Pancreas (tissue), 10 donors: ENCODE results near the gene TMEM229A. TPM values are rescaled to one million over a fixed set of nuclear protein-coding genes. Genes with fewer than 3 reads are reported as not detected.

Source experiments
- ATAC-seq, 4 donors: fragments of 200-7000 bp; cut with Tn5 transposase; one replicate each; pipeline versions ENCODE4 v1.8.0 to v1.9.1; 2020; ENCODE audit warnings: mild to moderate bottlenecking in 4 of 4, moderate library complexity in 4 of 4
- DNase-seq, 6 donors: peaks; one replicate each; pipeline ENCODE4 v3.0.0-alpha.2; 2020
- FAIRE-seq: peaks from 2 replicates; lab custom pipeline; 2012; peaks lifted over from hg19 to GRCh38; lab: Jason Lieb, UNC
- H3K27ac ChIP-seq, 4 donors: fragments of 200-600 bp; sonication (generic); 1 replicate in 3 of 4; 2 replicates in 1 of 4; pipeline versions ENCODE4 v1.5.0 to v1.8.0; 2020
- H3K27me3 ChIP-seq, 4 donors: fragments of 200-600 bp; one replicate each; pipeline ENCODE4 v1.8.0; 2021
- H3K36me3 ChIP-seq, 3 donors: fragments of 200-600 bp; sonication (generic) in 1 of 3; one replicate each; pipeline versions ENCODE4 v1.5.0 to v1.8.0; 2020 to 2021
- H3K4me1 ChIP-seq, 3 donors: fragments of 200-600 bp; one replicate each; pipeline ENCODE4 v1.8.0; 2021
- H3K4me3 ChIP-seq, 4 donors: fragments of 200-600 bp; sonication (generic) in 2 of 4; one replicate each; pipeline versions ENCODE4 v1.5.0 to v1.8.0; 2020 to 2021
- H3K9me3 ChIP-seq, 4 donors: fragments of 200-600 bp; one replicate each; pipeline ENCODE4 v1.8.0; 2021
- WGBS, 2 donors: extraction: QIAGEN DNeasy Blood & Tissue Kit; methylation state at CpG; one replicate each; pipeline ENCODE4 v1.1.7; 2013; 5-methylcytosine and 5-hydroxymethylcytosine counted together
- intact Hi-C, 3 donors: fragments of 100-400 bp; cut with DNase I; formaldehyde crosslinking; loops; one replicate each; pipeline versions ENCODE4 v1.11.1 to v1.14.2; 2022
- polyA plus RNA-seq, 2 donors: library from polyadenylated mRNA; stranded (reverse); fragments of 200-250 nt; gene quantifications; one replicate each; pipeline ENCODE4 v1.2.3, GENCODE V29; 2013
- total RNA-seq, 6 donors: library from RNA; stranded (reverse); fragmentation: NEBNext Ultra II Directional in 4 of 6; extraction: Animal tissue kit (Norgen Biotek cat#: 25700) in 4 of 6; gene quantifications; one replicate each; pipeline versions ENCODE4 v1.2.1 to v1.2.4, GENCODE V29; 2021 to 2023
- TF ChIP-seq, protein P1 (sequence below), 4 donors: fragments of 200-600 bp; sonication (generic) in 3 of 4; IDR thresholded peaks; one replicate each; pipeline versions ENCODE4 v1.5.0 to v1.8.0; 2021; ENCODE audit warnings: antibody characterized with exemption in 4 of 4
- donor health status: healthy with polysubstance abuse.
- donor health status: DM: no; HTN: no; CAD: no; lungs with moderate emphysema.
- donor health status: DM: no; HTN: no; CAD: no.
- donor health status: control.
- donor health status: control.
- donor health status: Bipolar disorder and iron deficiency.
- donor health status: DM: yes; HTN: yes; CAD: no.
- donor health status: DM: no; HTN: no; CAD: no.
- donor health status: DM: no; HTN: no; CAD: no.
- donor health status: DM: yes; HTN: yes; CAD: no.

TMEM229A gene
- total and polyA plus RNA-seq, 8 donors, result 0.09 to 0.20 (median 0.12) TPM; not detected in 5

DNA sequence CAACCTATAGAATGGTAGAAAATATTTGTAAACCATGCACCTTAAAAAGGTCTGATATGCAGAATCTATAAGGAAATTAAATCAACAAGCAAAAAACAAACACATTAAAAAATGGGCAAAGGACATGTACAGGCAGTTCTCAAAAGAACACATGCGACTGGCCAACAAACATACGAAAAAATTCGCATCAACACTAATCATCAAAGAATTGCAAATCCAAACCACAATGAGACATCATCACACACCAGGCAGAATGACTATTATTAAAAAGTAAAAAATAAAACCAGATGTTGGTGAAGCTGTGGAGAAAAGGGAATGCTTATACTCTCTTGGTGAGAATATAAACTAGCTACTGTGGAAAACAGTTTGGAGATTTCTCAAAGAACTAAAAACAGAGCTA is 33.2 kb downstream of the TMEM229A start:
- H3K27ac ChIP-seq, result no peak overlapping the region
- intact Hi-C loops, result no loop called here
- WGBS, 2 donors, result 77 to 81% methylated on average over 3 of the region's 3 CpGs
- TF ChIP-seq, protein P1, sequence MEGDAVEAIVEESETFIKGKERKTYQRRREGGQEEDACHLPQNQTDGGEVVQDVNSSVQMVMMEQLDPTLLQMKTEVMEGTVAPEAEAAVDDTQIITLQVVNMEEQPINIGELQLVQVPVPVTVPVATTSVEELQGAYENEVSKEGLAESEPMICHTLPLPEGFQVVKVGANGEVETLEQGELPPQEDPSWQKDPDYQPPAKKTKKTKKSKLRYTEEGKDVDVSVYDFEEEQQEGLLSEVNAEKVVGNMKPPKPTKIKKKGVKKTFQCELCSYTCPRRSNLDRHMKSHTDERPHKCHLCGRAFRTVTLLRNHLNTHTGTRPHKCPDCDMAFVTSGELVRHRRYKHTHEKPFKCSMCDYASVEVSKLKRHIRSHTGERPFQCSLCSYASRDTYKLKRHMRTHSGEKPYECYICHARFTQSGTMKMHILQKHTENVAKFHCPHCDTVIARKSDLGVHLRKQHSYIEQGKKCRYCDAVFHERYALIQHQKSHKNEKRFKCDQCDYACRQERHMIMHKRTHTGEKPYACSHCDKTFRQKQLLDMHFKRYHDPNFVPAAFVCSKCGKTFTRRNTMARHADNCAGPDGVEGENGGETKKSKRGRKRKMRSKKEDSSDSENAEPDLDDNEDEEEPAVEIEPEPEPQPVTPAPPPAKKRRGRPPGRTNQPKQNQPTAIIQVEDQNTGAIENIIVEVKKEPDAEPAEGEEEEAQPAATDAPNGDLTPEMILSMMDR (IDR thresholded peaks at IDR 0.05), result no peak
- H3K4me1 ChIP-seq, result no peaks in the 10 kb centered on the region
- no peaks in the 10 kb centered on the region for H3K36me3 ChIP-seq
- FAIRE-seq, result no peak
- ATAC-seq, result no peak
- H3K27me3 ChIP-seq, result no peaks in the 10 kb centered on the region
- H3K9me3 ChIP-seq, result no peaks in the 10 kb centered on the region
- DNase-seq, result no peak
- no peak overlapping the region for H3K4me3 ChIP-seq

DNA sequence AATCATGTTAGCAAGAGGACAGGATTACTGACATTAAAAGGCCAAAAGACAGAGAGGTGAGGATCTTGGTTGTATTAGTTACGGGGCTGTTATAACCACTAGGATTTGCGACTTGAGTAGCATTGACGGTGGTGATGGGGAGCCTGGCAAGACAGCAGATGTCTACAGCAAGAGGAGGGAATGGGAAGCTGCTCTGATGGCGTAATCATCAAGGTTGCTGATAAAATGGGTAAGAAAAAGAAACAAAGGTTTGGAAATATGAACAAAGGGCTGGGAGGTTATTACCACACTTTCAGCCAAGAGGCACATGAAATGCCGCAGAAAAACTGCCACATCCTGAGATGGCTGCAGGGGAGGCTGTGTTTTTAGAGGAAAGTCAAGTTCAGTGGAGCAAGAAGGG is 33.9 kb downstream of the TMEM229A start:
- TF ChIP-seq, protein P1 (IDR thresholded peaks at IDR 0.05), result no peak
- H3K27me3 ChIP-seq, result no peaks in the 10 kb centered on the region
- intact Hi-C loops, result no loop called here
- H3K27ac ChIP-seq, result no peak overlapping the region
- ATAC-seq (no peak), DNase-seq (no peak), FAIRE-seq (no peak)
- no peaks in the 10 kb centered on the region for H3K36me3 ChIP-seq
- 82 to 86% methylated on average over 5 of the region's 5 CpGs for WGBS, 2 donors
- H3K4me1 ChIP-seq, result no peaks in the 10 kb centered on the region
- no peaks in the 10 kb centered on the region for H3K9me3 ChIP-seq
- no peak overlapping the region for H3K4me3 ChIP-seq

DNA sequence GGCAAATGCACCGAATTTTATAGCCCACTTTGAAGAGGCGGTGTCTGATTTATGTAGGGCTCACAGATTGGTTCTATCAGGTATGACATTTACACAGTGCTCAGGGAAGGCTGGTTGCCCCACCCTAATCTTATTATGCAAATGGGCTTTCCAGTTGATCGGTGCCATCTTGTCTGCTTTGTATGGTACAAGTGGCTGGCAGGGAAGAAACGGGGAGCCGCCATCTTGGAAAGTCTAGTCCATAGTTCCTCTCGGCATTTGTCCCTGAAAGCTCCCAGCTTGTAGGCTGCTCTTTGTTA is 36.6 kb downstream of the TMEM229A start:
- 83 to 88% methylated on average over 6 of the region's 6 CpGs for WGBS, 2 donors
- Histone ChIP-seq H3K9me3 (no peaks in the 10 kb centered on the region), H3K4me3 (no peak overlapping the region), H3K27me3 (no peaks in the 10 kb centered on the region), H3K36me3 (no peaks in the 10 kb centered on the region), H3K27ac (no peak overlapping the region), H3K4me1 (no peaks in the 10 kb centered on the region)
- TF ChIP-seq, protein P1 (IDR thresholded peaks at IDR 0.05), result no peak
- ATAC-seq (no peak), FAIRE-seq (no peak), DNase-seq (no peak)
- intact Hi-C loops, result no loop called here

DNA sequence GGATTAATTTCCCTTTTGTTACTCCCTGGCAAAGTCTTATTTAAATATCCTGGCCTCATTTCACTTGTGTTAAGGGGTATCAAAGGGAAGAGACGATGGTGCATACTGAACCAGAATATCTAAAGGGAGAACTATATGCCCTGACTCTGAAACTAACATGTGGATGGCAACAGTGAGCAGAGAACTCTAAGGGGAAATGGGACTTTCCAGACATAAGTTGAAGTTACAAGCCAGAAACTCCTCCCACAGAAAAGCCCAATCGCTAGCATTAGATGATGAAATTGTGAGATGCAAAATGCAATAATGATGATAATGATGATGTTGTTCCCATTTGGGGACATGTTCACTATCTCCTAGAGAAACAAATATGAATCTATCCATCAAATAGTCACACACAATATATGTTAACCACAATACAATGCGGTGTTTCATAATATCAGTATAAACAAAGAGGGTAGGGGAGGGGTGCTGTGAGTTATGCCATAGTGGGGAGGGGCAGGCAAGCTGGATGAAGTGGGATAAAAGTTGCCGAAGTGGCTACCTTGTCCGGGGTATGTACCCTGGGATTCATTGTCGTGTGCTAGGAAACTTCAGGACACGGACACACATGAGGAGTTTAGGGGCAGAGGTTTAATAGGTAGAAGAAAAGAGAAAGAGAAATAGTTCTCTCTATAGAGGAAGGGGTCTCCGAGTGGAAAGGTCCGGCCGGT is 37.1 kb downstream of the TMEM229A start:
- Histone ChIP-seq H3K36me3 (no peaks in the 10 kb centered on the region), H3K4me3 (no peak overlapping the region), H3K9me3 (no peaks in the 10 kb centered on the region), H3K27ac (no peak overlapping the region), H3K4me1 (no peaks in the 10 kb centered on the region), H3K27me3 (no peaks in the 10 kb centered on the region)
- FAIRE-seq (no peak), DNase-seq (no peak), ATAC-seq (no peak)
- 83 to 88% methylated on average over 10 of the region's 10 CpGs for WGBS, 2 donors
- TF ChIP-seq, protein P1 (IDR thresholded peaks at IDR 0.05), result no peak
- intact Hi-C loops, result no loop called here

DNA sequence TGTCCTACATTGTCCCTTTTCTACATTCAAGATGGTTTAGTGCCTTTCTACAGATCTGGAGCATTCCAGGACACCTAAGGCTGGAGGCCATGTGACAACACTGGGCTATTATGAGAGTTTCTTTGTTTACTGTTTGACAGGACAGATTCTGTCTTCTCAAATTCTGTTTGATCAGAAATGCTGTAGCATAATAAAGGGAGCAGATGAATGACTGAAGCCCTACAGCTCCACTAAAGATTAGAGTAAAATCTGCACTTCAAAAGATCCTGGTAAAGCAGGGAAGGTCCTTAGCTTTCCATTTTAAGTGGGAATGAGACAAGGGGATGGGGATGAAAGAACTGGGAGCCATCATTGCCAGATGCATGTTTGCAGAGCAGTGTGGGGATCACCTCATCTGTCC is 38.4 kb downstream of the TMEM229A start:
- no peak for DNase-seq
- Histone ChIP-seq H3K4me3 (no peak overlapping the region), H3K27ac (no peak overlapping the region), H3K27me3 (no peaks in the 10 kb centered on the region), H3K9me3 (no peaks in the 10 kb centered on the region), H3K36me3 (no peaks in the 10 kb centered on the region), H3K4me1 (no peaks in the 10 kb centered on the region)
- intact Hi-C loops, result no loop called here
- no peak for FAIRE-seq
- ATAC-seq, result no peak
- TF ChIP-seq, protein P1 (IDR thresholded peaks at IDR 0.05), result no peak
